ENCODE results near the gene MAP1B. TPM values are rescaled to one million over a fixed set of nuclear protein-coding genes. Genes with fewer than 3 reads are reported as not detected.

Gene MAP1B
- 84.5 and 132 TPM in 2 replicates for total RNA-seq

DNA sequence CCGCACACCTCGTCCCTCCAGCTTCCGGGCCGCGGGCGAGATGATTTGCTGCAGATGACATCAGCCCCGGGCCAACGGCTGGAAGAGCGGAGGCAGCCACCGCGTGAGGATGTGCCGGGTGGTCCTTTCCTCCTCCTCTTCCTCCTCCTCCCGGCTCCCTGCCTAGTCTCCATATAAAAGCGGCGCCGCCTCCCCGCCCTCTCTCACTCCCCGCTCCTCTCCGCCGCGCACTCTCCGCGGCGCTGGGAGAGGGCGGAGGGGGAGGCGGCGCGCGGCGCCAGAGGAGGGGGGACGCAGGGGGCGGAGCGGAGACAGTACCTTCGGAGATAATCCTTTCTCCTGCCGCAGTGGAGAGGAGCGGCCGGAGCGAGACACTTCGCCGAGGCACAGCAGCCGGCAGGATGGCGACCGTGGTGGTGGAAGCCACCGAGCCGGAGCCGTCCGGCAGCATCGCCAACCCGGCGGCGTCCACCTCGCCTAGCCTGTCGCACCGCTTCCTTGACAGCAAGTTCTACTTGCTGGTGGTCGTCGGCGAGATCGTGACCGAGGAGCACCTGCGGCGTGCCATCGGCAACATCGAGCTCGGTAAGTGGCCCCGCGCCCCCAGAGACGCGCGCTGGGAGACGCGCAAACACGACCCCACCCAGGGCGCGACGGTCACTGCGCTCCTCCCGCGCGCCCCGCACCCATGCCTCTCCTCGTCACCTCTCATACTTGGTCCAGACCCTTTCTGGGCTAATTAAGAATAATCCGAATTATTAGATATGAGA lies at the start of gene MAP1B:
TSS of gene MAP1B (plus strand) at position 345 of the 770 bp plus-strand sequence. CDS start at position 402, 57 bp downstream.

Other genes with a start within 250 kb of the MAP1B start
- 54.5 and 64.9 TPM in 2 replicates for gene MRPS27, start 212.8 kb downstream of the MAP1B start, total RNA-seq
- 6.7 and 8.0 TPM in 2 replicates for gene PTCD2, start 212.9 kb downstream of the MAP1B start, total RNA-seq